Activated T-cell treated with anti-CD3 and anti-CD28 coated beads, Interleukin-2, amount 50 U/mL, for 24 hours (primary cell): ENCODE measurements around the gene PPP1R1C.
A peak's percentile ranks its signal among the peaks of the same experiment; 100 is the strongest.
"Not testable (repeated sequence)": the region's sequence is repeated elsewhere in the genome, so short reads cannot be mapped to it uniquely, and the experiment has no call there.

ENCODE experiments used
- DNase-seq: peaks from one replicate; pipeline ENCODE4 v3.0.0-alpha.2; 2020
- H3K27ac Mint-ChIP-seq: 2 replicates; pipeline ENCODE4 v1.8.0; 2020; ENCODE audit warnings: mild to moderate bottlenecking, mixed read lengths
- H3K27me3 Mint-ChIP-seq: 2 replicates; pipeline ENCODE4 v1.8.0; 2020; ENCODE audit warnings: mixed read lengths
- H3K36me3 Mint-ChIP-seq: 2 replicates; pipeline ENCODE4 v1.8.0; 2020; ENCODE audit warnings: low read depth, mixed read lengths
- H3K4me1 Mint-ChIP-seq: 2 replicates; pipeline ENCODE4 v1.8.0; 2020; ENCODE audit warnings: low read depth, mixed read lengths
- H3K4me3 Mint-ChIP-seq: 2 replicates; pipeline ENCODE4 v1.8.0; 2020; ENCODE audit warnings: mild to moderate bottlenecking, moderate library complexity, mixed read lengths
- H3K9me3 Mint-ChIP-seq: 2 replicates; pipeline ENCODE4 v1.8.0; 2020; ENCODE audit warnings: mixed read lengths

PPP1R1C gene

GRCh38 chr2:181985632-181986205 lies at the start of gene PPP1R1C:
TSS of gene PPP1R1C (plus strand) at chr2:181985853. CDS start at chr2:181986111, 258 bp downstream.
- Mint-ChIP-seq H3K27me3 (no peaks in the 10 kb centered on the region), H3K36me3 (no peaks in the 10 kb centered on the region)
- DNase-seq, result no peak

DNA sequence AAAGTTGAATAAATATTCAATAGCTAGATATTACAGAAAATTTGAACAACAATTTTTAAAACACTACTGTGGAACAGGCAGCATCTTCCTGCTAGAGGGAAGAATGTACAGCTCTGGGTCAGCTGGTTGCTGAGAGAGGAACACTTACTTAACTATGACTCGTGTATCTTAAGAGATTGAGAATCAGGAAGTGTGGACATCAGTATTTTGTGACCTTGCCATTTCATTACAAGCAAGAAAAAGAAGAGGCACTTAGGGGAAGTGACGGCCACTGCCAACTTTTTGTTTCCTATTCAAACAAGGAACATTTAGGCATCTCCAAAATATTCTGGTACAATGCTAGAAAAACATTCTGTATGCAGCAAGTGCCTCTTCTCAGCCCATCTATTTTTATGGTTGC lies 48.2 kb upstream of the PPP1R1C start:
- Mint-ChIP-seq H3K27ac (no peak overlapping the region), H3K4me1 (no peaks in the 10 kb centered on the region), H3K36me3 (no peaks in the 10 kb centered on the region), H3K4me3 (no peak overlapping the region), H3K9me3 (no peaks in the 10 kb centered on the region), H3K27me3 (peaks cover 23% of the 10 kb centered on the region)
- DNase-seq, result no peak

More at GRCh38 chr2:181985632-181986205, at the start of gene PPP1R1C:
- Mint-ChIP-seq H3K4me1 (no peaks in the 10 kb centered on the region), H3K9me3 (no peaks in the 10 kb centered on the region), H3K27ac (no peak within 1 kb of the TSS), H3K4me3 (no peak within 1 kb of the TSS)

GRCh38 chr2:181943411-181944124 lies 42.1 kb upstream of the PPP1R1C start:
- H3K4me3 Mint-ChIP-seq, result no peak overlapping the region
- peaks cover 8% of the 10 kb centered on the region for H3K4me1 Mint-ChIP-seq
- H3K27me3 Mint-ChIP-seq, result peaks cover 45% of the 10 kb centered on the region
- H3K9me3 Mint-ChIP-seq, result no peaks in the 10 kb centered on the region
- H3K36me3 Mint-ChIP-seq, result no peaks in the 10 kb centered on the region
- DNase-seq, result no peak
- H3K27ac Mint-ChIP-seq, result no peak overlapping the region

DNA sequence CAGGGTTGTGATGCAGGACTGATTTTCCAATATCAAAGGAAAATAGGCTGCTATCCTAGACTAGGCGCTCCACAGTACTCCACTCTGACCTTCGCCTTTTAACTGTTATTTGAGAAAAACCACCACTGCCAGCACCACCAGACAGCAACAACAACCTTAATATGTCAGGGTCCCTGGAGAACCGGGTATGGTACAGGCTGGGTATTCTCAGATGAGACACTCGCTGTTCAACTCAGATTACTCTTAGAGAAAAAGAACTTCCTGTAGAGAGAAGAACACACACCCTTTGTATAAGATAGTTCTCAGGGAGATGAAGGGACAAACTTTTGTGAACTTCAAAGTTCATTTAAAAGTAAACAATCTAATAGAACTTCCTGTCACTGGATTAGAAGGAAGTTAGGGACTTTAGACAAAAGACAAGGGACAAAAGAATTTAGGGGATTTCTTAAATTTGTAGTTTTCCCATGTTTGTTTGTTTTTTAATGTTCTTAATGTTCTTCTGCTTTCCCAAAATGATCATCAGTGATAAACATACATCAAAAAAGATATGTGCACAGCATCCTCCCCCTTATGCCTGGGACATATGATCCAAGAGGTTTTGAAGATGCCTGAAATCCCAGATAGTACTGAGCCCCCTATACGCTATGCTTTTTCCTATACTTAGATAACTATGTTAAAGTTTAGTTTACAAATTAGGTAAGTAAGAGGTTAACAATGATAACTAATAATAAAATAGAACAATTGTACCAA lies 41.3 kb upstream of the PPP1R1C start:
- no peaks in the 10 kb centered on the region for H3K9me3 Mint-ChIP-seq
- no peak overlapping the region for H3K27ac Mint-ChIP-seq
- peaks cover 8% of the 10 kb centered on the region for H3K4me1 Mint-ChIP-seq
- no peak for DNase-seq
- no peaks in the 10 kb centered on the region for H3K36me3 Mint-ChIP-seq
- H3K27me3 Mint-ChIP-seq, result peaks cover 46% of the 10 kb centered on the region
- H3K4me3 Mint-ChIP-seq, result no peak overlapping the region

GRCh38 chr2:181944914-181945291 lies 40.8 kb upstream of the PPP1R1C start:
- peaks cover 8% of the 10 kb centered on the region for H3K4me1 Mint-ChIP-seq
- H3K27ac Mint-ChIP-seq, result no peak overlapping the region
- H3K36me3 Mint-ChIP-seq, result no peaks in the 10 kb centered on the region
- H3K9me3 Mint-ChIP-seq, result no peaks in the 10 kb centered on the region
- DNase-seq, result no peak
- peaks cover 49% of the 10 kb centered on the region for H3K27me3 Mint-ChIP-seq
- no peak overlapping the region for H3K4me3 Mint-ChIP-seq

DNA sequence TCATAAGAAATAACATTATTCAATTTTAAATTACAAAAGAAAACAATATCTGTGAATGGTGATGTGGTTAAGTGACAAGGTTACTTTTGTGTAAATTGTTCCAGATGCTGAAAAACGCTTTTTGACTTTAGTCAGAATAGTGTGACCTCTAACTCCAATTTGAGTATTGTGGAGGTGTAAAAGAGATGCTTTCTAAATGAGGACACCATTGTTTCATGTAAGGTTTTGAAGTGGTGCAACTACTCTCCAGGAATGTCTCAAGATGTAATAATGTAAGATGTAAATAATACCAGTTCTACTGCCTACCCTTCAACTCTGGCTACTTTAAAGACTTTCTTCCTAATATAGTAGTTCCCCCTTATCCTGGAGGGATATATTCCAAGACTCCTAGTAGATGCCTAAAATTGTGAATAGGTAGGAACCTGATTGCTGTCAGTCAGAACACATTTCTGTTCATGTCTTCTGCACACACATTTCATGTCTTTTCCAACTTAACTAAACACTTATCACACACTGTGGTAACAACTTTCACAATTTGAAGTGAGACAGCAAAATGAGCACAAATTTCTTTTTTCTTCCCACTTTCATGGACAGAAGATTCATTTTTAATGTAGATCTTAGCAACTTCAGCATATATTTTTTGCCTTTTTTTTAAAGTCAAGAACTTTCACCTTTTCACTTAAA lies 39.1 kb upstream of the PPP1R1C start:
- Mint-ChIP-seq H3K27ac (no peak overlapping the region), H3K9me3 (no peaks in the 10 kb centered on the region), H3K36me3 (no peaks in the 10 kb centered on the region), H3K4me3 (no peak overlapping the region), H3K27me3 (peaks cover 54% of the 10 kb centered on the region), H3K4me1 (peaks cover 12% of the 10 kb centered on the region)
- DNase-seq, result no peak

DNA sequence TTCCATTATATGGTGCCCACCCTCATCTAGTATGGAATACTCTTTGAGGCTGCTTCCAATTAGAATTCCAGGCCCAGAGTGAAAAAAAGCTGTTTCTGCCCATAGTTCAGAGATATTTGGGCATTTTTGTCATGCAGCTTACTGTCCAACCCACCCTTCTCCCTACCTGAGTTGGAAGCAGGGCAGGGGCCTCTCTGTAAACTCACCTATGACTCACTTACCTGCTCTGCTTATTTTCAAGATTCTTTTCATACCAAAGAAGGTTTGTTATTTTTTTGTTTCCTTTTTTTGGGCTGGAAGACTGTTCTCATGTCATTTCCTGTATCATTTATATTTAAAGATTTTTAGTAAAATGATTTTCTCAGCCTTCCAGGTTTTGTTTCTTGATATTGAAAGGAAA lies 38.4 kb upstream of the PPP1R1C start:
- DNase-seq, result no peak
- peaks cover 51% of the 10 kb centered on the region for H3K27me3 Mint-ChIP-seq
- no peak overlapping the region for H3K27ac Mint-ChIP-seq
- peaks cover 13% of the 10 kb centered on the region for H3K4me1 Mint-ChIP-seq
- H3K4me3 Mint-ChIP-seq, result no peak overlapping the region
- H3K9me3 Mint-ChIP-seq, result no peaks in the 10 kb centered on the region
- no peaks in the 10 kb centered on the region for H3K36me3 Mint-ChIP-seq

DNA sequence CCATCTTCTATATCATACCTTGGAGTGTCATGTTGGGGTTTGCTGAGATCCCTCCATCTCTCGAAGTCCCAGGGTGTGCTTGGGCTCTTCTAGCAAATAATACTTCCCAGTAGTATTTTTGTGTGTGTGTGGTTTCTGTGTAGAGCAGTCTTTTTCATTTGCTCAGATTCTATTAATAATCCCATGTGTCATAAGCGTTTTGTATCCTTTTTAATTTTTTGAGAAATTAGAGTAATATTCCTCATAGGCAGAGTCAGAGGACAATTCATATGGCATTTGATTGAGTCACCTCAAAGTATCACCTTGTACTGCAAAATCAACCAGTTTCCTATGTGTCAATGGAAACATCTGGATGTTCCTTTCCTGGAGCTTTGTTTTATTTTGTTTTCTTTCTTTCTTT lies 37.4 kb upstream of the PPP1R1C start:
- no peaks in the 10 kb centered on the region for H3K36me3 Mint-ChIP-seq
- H3K27me3 Mint-ChIP-seq, result peaks cover 50% of the 10 kb centered on the region

DNA sequence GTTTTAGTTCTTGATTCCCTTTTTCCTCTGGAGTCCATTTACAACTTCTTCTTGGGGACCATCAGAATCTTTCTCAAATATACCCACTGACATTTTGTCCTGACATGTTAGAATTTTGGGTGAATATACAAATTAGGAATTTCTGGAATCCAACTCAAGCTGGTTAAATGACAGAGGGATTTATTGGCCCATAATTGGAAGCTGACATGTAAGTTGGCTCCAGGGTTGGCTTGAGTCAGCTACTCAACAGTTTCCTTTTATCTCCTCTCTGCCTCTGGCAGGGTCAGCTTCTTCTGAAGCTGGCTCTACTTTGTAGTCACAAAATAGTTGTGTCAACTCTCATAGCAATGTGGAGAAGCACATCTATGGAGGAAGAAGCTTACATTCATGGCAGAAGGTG lies 36.6 kb upstream of the PPP1R1C start:
- H3K4me3 Mint-ChIP-seq, result no peak overlapping the region
- peaks cover 50% of the 10 kb centered on the region for H3K27me3 Mint-ChIP-seq
- H3K36me3 Mint-ChIP-seq, result no peaks in the 10 kb centered on the region
- H3K27ac Mint-ChIP-seq, result no peak overlapping the region
- DNase-seq, result no peak
- H3K9me3 Mint-ChIP-seq, result no peaks in the 10 kb centered on the region
- peaks cover 20% of the 10 kb centered on the region for H3K4me1 Mint-ChIP-seq

More for the DNA sequence above, 37.4 kb upstream of the PPP1R1C start:
- Mint-ChIP-seq H3K9me3 (no peaks in the 10 kb centered on the region), H3K4me1 (peaks cover 13% of the 10 kb centered on the region), H3K27ac (no peak overlapping the region), H3K4me3 (no peak overlapping the region)
- DNase-seq, result no peak

DNA sequence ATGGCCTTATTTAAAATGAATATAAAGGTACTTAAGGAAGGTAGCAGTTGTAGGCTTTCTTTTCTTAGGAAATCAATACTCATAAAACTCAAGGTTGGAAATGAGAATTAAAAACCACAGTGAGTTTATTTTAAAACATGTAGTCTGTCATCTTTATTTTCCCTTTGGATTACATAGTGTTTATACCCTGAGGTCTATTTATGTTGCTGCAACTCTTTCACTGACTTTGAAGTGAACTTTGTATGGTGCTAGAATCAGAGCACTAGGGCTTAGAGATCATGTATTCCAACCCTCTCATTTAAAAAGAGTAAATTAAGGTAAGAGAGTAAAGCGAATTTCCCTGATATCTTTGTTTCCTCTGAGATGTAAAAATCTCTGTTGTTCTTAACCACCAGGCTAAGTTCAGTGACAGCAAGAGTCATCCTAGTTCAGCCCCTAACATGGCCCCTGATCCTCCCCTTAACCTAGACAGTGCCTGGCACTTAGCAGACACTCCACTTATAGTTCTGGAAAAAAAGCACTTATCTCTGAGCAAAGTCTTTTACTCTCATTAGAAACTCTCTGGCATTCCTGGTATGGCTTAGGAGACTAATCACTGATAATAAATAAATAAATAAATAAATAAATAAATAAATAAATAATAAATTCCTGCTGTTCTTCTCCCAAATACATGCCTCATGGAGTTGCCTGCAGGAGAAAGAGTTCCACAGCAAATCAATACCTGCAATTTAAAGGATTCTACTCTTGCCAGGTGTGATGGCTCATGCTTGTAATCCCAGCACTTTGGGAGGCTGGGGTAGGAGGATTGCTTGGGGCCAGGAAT lies 33.0 kb upstream of the PPP1R1C start:
- Mint-ChIP-seq H3K27ac (no peak overlapping the region), H3K9me3 (no peaks in the 10 kb centered on the region), H3K27me3 (peaks cover 45% of the 10 kb centered on the region), H3K4me3 (no peak overlapping the region), H3K4me1 (peaks cover 24% of the 10 kb centered on the region), H3K36me3 (no peaks in the 10 kb centered on the region)
- no peak for DNase-seq

GRCh38 chr2:181953881-181954537 lies 31.6 kb upstream of the PPP1R1C start:
- Mint-ChIP-seq H3K36me3 (no peaks in the 10 kb centered on the region), H3K4me1 (peaks cover 24% of the 10 kb centered on the region), H3K4me3 (peak overlapping the region; percentile 33), H3K9me3 (no peaks in the 10 kb centered on the region), H3K27me3 (peaks cover 46% of the 10 kb centered on the region), H3K27ac (no peak overlapping the region)
- DNase-seq, result peak; percentile 65

GRCh38 chr2:181954538-181954883 lies 31.1 kb upstream of the PPP1R1C start:
- Mint-ChIP-seq H3K27ac (no peak overlapping the region), H3K4me3 (peak overlapping the region; percentile 33), H3K36me3 (no peaks in the 10 kb centered on the region), H3K4me1 (peaks cover 24% of the 10 kb centered on the region), H3K9me3 (no peaks in the 10 kb centered on the region), H3K27me3 (peaks cover 41% of the 10 kb centered on the region)
- DNase-seq, result no peak

DNA sequence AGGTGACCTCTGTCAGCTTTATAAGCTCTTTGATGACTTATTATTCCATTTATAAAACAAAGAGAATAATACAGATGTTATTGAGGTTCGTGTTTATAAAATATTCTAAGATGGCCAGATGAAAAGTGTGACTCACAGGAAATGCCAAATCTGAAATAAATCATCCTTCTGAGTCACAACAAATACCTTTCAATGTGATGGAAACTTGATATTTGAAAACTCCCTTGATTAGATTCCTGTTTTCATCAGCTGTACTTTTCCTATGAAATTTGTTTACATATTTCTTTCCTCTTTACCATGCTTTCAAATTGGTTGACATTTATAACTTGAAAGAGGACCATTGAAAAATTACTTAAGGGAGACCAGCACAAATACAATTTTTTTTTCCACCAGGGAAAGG lies 30.6 kb upstream of the PPP1R1C start:
- H3K9me3 Mint-ChIP-seq, result no peaks in the 10 kb centered on the region

GRCh38 chr2:181955866-181956265 lies 29.8 kb upstream of the PPP1R1C start:
- H3K9me3 Mint-ChIP-seq, H3K4me3 Mint-ChIP-seq, H3K36me3 Mint-ChIP-seq, H3K27ac Mint-ChIP-seq, DNase-seq: not testable (repeated sequence)
- Mint-ChIP-seq H3K4me1 (peaks cover 24% of the 10 kb centered on the region), H3K27me3 (peaks cover 39% of the 10 kb centered on the region)

More for the DNA sequence above, 30.6 kb upstream of the PPP1R1C start:
- Mint-ChIP-seq H3K4me1 (peaks cover 24% of the 10 kb centered on the region), H3K27me3 (peaks cover 36% of the 10 kb centered on the region), H3K27ac (no peak overlapping the region), H3K36me3 (no peaks in the 10 kb centered on the region), H3K4me3 (no peak overlapping the region)
- no peak for DNase-seq
